GM23338 (cell line): Measurements from ENCODE around the gene RPS3A. TPM values are rescaled to one million over a fixed set of nuclear protein-coding genes. Genes with fewer than 3 reads are reported as not detected.

Experiments
- ATAC-seq: fragments of 200-7000 bp; cut with Tn5 transposase; 3 replicates; pipeline ENCODE4 v1.9.1; 2020
- DNase-seq: peaks from one replicate; pipeline ENCODE4 v3.0.0-alpha.2; 2015; ENCODE audit warnings: low spot score
- H2AFZ ChIP-seq: fragments of 200-600 bp; sonication (generic); 2 replicates; pipeline ENCODE4 v1.8.0; 2016; ENCODE audit warnings: antibody characterized with exemption, mild to moderate bottlenecking, moderate library complexity
- H3F3A ChIP-seq: fragments of 200-600 bp; sonication (generic); replicated peaks from 2 replicates; pipeline ENCODE4 v1.8.0; 2017; ENCODE audit warnings: antibody characterized with exemption, mixed run types, low read depth
- H3K27ac ChIP-seq: fragments of 200-600 bp; sonication (generic); 2 replicates; pipeline ENCODE4 v1.6.1; 2016; ENCODE audit warnings: low read depth
- H3K27me3 ChIP-seq: fragments of 200-600 bp; sonication (generic); 2 replicates; pipeline ENCODE4 v1.8.0; 2016; ENCODE audit warnings: mild to moderate bottlenecking, mixed run types, moderate library complexity; ENCODE audit not compliant: insufficient read depth
- H3K36me3 ChIP-seq: fragments of 200-600 bp; sonication (generic); 2 replicates; pipeline ENCODE4 v1.8.0; 2016; ENCODE audit warnings: mild to moderate bottlenecking; ENCODE audit not compliant: insufficient read depth
- H3K4me1 ChIP-seq: fragments of 200-600 bp; sonication (generic); 2 replicates; pipeline ENCODE4 v1.8.0; 2016; ENCODE audit warnings: mild to moderate bottlenecking, moderate library complexity; ENCODE audit not compliant: insufficient read depth
- H3K4me2 ChIP-seq: fragments of 200-600 bp; sonication (generic); 2 replicates; pipeline ENCODE4 v1.7.1; 2017; ENCODE audit warnings: mixed run types
- H3K4me3 ChIP-seq: fragments of 200-600 bp; sonication (generic); 2 replicates; pipeline ENCODE4 v1.6.1; 2016; ENCODE audit warnings: mixed run types
- H3K79me2 ChIP-seq: fragments of 200-600 bp; sonication (generic); replicated peaks from 2 replicates; pipeline ENCODE4 v1.8.0; 2017; ENCODE audit warnings: mild to moderate bottlenecking; ENCODE audit not compliant: insufficient read depth
- H3K9me2 ChIP-seq: fragments of 200-600 bp; sonication (generic); 2 replicates; pipeline ENCODE4 v1.8.0; 2017; ENCODE audit not compliant: insufficient read depth
- H4K20me1 ChIP-seq: fragments of 200-600 bp; sonication (generic); replicated peaks from 2 replicates; pipeline ENCODE4 v1.8.0; 2017; ENCODE audit warnings: mild to moderate bottlenecking; ENCODE audit not compliant: insufficient read depth
- H3K27ac Mint-ChIP-seq: 2 replicates; pipeline ENCODE4 v1.8.0; 2020; ENCODE audit warnings: inconsistent platforms, mild to moderate bottlenecking, moderate library complexity, mixed read lengths
- H3K27me3 Mint-ChIP-seq: 3 replicates; pipeline ENCODE4 v1.8.0; 2022; ENCODE audit warnings: low read depth, mild to moderate bottlenecking, moderate library complexity, mixed read lengths, inconsistent platforms; ENCODE audit not compliant: insufficient read depth, poor library complexity
- H3K36me3 Mint-ChIP-seq: 3 replicates; pipeline ENCODE4 v1.8.0; 2021; ENCODE audit warnings: low read depth, mild to moderate bottlenecking, inconsistent platforms, moderate library complexity, mixed read lengths
- H3K4me1 Mint-ChIP-seq: 3 replicates; pipeline ENCODE4 v1.8.0; 2020; ENCODE audit warnings: mild to moderate bottlenecking, inconsistent platforms, mixed read lengths
- H3K4me3 Mint-ChIP-seq: 3 replicates; pipeline ENCODE4 v1.8.0; 2021; ENCODE audit warnings: moderate library complexity, mild to moderate bottlenecking, inconsistent platforms, mixed read lengths
- H3K9me3 Mint-ChIP-seq: 3 replicates; pipeline ENCODE4 v1.8.0; 2020; ENCODE audit warnings: moderate library complexity, mild to moderate bottlenecking, inconsistent platforms, mixed read lengths
- CREB1 ChIP-seq: fragments of 250-450 bp; sonication (Bioruptor Pico); IDR thresholded peaks from 2 replicates; pipeline ENCODE4 v1.5.0; 2020; ENCODE audit warnings: low read depth, mild to moderate bottlenecking, moderate library complexity
- EZH2 ChIP-seq: fragments of 200-600 bp; sonication (generic); IDR thresholded peaks from one replicate; pipeline ENCODE4 v1.8.0; 2017; ENCODE audit warnings: antibody characterized with exemption, mild to moderate bottlenecking, low read depth; ENCODE audit not compliant: unreplicated experiment
- EZH2phosphoT487 ChIP-seq: fragments of 200-600 bp; sonication (generic); IDR thresholded peaks from one replicate; pipeline ENCODE4 v1.8.1; 2018; ENCODE audit warnings: antibody characterized with exemption; ENCODE audit not compliant: unreplicated experiment
- JUNB ChIP-seq: IDR thresholded peaks from one replicate; pipeline ENCODE4 v1.6.1; 2016; ENCODE audit warnings: antibody characterized with exemption; ENCODE audit not compliant: unreplicated experiment
- NANOG ChIP-seq: IDR thresholded peaks from 2 replicates; pipeline ENCODE4 v1.6.1; 2016; ENCODE audit warnings: antibody characterized with exemption, borderline replicate concordance
- POLR2AphosphoS5 ChIP-seq: IDR thresholded peaks from 2 replicates; pipeline ENCODE4 v1.6.1; 2016; ENCODE audit warnings: antibody characterized with exemption, low read depth
- ZNF114 ChIP-seq: fragments of 250-450 bp; sonication (Bioruptor Pico); IDR thresholded peaks from 2 replicates; pipeline ENCODE4 v1.5.0; 2020; ENCODE audit warnings: mild to moderate bottlenecking, moderate library complexity
- ZNF331 ChIP-seq: fragments of 250-450 bp; sonication (Bioruptor Pico); IDR thresholded peaks from 2 replicates; pipeline ENCODE4 v1.5.0; 2020; ENCODE audit warnings: low read depth, mild to moderate bottlenecking, moderate library complexity
- polyA plus RNA-seq: library from polyadenylated mRNA; unstranded; fragments of >200 nt; fragmentation: Nextera tagmentation; extraction: Ambion mirVana; gene quantifications from 2 replicates; pipeline ENCODE4 v1.2.1, GENCODE V29; 2016
- total RNA-seq: library from RNA; depleted of rRNA; stranded (reverse); fragments of >200 nt; shearing (Covaris generic); gene quantifications from 2 replicates; pipeline ENCODE4 v1.2.3, GENCODE V29; 2014
- TF ChIP-seq, protein P1 (sequence below): IDR thresholded peaks from 2 replicates; pipeline ENCODE4 v1.6.1; 2016; ENCODE audit warnings: antibody characterized with exemption
- TF ChIP-seq, protein P2 (sequence below): fragments of 250-450 bp; sonication (Bioruptor Pico); IDR thresholded peaks from 2 replicates; pipeline ENCODE4 v1.5.0; 2020; ENCODE audit warnings: mild to moderate bottlenecking, moderate library complexity
- TF ChIP-seq, protein P3 (sequence below): IDR thresholded peaks from one replicate; pipeline ENCODE4 v1.6.1; 2018; ENCODE audit warnings: antibody characterized with exemption; ENCODE audit not compliant: unreplicated experiment
- TF ChIP-seq, protein P4 (sequence below), 2 experiments: fragments of 200-600 bp in 1 of 2; sonication (generic) in 1 of 2; conservative IDR thresholded peaks; 2 replicates each; pipeline versions ENCODE4 v1.5.1 to v1.6.1; 2016 to 2017; ENCODE audit warnings: antibody characterized with exemption in 2 of 2, low read depth in 2 of 2, mild to moderate bottlenecking in 2 of 2, moderate library complexity in 1 of 2

The RPS3A gene
- total and polyA plus RNA-seq, 2 experiments from 2014 or later = 2,486 to 3,506 TPM

DNA sequence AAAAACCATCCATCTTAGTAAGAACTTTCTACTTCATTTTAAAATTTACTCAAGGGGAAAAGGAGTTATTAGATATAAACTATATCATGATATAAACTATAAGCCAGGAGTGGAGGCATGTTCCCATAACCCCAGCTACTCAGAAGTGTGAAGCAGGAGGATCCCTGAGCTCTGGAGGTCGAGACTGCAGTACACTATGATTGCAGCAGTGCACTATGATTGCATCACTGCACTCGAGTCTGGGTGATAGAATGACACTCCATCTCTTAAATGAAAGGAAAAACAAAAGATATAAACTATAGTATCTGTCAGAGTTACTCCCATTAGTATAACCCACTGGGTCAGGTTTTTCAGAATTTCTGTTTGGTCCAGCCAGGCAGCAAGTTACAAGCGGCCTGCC is 47.6 kb downstream of the RPS3A start (continued):
- TF ChIP-seq, protein P1, sequence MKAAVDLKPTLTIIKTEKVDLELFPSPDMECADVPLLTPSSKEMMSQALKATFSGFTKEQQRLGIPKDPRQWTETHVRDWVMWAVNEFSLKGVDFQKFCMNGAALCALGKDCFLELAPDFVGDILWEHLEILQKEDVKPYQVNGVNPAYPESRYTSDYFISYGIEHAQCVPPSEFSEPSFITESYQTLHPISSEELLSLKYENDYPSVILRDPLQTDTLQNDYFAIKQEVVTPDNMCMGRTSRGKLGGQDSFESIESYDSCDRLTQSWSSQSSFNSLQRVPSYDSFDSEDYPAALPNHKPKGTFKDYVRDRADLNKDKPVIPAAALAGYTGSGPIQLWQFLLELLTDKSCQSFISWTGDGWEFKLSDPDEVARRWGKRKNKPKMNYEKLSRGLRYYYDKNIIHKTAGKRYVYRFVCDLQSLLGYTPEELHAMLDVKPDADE = no peak
- TF ChIP-seq, protein P2, sequence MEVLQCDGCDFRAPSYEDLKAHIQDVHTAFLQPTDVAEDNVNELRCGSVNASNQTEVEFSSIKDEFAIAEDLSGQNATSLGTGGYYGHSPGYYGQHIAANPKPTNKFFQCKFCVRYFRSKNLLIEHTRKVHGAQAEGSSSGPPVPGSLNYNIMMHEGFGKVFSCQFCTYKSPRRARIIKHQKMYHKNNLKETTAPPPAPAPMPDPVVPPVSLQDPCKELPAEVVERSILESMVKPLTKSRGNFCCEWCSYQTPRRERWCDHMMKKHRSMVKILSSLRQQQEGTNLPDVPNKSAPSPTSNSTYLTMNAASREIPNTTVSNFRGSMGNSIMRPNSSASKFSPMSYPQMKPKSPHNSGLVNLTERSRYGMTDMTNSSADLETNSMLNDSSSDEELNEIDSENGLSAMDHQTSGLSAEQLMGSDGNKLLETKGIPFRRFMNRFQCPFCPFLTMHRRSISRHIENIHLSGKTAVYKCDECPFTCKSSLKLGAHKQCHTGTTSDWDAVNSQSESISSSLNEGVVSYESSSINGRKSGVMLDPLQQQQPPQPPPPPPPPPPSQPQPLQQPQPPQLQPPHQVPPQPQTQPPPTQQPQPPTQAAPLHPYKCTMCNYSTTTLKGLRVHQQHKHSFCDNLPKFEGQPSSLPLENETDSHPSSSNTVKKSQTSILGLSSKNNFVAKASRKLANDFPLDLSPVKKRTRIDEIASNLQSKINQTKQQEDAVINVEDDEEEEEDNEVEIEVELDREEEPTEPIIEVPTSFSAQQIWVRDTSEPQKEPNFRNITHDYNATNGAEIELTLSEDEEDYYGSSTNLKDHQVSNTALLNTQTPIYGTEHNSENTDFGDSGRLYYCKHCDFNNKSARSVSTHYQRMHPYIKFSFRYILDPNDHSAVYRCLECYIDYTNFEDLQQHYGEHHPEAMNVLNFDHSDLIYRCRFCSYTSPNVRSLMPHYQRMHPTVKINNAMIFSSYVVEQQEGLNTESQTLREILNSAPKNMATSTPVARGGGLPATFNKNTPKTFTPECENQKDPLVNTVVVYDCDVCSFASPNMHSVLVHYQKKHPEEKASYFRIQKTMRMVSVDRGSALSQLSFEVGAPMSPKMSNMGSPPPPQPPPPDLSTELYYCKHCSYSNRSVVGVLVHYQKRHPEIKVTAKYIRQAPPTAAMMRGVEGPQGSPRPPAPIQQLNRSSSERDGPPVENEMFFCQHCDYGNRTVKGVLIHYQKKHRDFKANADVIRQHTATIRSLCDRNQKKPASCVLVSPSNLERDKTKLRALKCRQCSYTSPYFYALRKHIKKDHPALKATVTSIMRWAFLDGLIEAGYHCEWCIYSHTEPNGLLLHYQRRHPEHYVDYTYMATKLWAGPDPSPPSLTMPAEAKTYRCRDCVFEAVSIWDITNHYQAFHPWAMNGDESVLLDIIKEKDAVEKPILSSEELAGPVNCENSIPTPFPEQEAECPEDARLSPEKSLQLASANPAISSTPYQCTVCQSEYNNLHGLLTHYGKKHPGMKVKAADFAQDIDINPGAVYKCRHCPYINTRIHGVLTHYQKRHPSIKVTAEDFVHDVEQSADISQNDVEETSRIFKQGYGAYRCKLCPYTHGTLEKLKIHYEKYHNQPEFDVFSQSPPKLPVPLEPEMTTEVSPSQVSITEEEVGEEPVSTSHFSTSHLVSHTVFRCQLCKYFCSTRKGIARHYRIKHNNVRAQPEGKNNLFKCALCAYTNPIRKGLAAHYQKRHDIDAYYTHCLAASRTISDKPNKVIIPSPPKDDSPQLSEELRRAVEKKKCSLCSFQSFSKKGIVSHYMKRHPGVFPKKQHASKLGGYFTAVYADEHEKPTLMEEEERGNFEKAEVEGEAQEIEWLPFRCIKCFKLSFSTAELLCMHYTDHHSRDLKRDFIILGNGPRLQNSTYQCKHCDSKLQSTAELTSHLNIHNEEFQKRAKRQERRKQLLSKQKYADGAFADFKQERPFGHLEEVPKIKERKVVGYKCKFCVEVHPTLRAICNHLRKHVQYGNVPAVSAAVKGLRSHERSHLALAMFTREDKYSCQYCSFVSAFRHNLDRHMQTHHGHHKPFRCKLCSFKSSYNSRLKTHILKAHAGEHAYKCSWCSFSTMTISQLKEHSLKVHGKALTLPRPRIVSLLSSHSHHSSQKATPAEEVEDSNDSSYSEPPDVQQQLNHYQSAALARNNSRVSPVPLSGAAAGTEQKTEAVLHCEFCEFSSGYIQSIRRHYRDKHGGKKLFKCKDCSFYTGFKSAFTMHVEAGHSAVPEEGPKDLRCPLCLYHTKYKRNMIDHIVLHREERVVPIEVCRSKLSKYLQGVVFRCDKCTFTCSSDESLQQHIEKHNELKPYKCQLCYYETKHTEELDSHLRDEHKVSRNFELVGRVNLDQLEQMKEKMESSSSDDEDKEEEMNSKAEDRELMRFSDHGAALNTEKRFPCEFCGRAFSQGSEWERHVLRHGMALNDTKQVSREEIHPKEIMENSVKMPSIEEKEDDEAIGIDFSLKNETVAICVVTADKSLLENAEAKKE (CRISPR knock-in tag) = no peak

DNA sequence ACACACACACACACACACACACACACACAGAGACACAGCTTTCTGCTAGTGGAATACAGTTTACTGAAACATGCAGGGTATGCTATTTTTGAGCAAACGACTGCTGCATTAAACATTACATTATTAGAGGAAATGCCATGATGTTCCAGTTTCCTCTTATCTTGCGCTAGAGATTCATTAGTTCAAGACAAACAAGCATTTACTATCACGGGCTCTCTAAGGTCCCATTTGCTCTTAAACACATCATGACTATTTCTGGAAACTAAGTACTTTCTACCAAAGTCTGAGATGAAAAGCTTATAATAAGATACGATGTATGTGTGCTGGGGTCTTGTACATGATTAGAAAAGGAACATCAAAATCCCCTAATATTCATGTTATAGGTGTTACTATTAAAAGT is 48.8 kb downstream of the RPS3A start:
- Histone ChIP-seq H3K27ac (0 out of 2 replicates have a peak overlapping the region, but pooled peaks have one; percentile 16), H3K4me2 (no peak overlapping the region), H3K36me3 (peaks cover 16% of the 10 kb centered on the region; the same call in 1 of the 2 replicates), H3F3A (no peaks in the 10 kb centered on the region), H3K9me2 (no peaks in the 10 kb centered on the region), H3K27me3 (no peaks in the 10 kb centered on the region), H2AFZ (no peak overlapping the region), H4K20me1 (no peaks in the 10 kb centered on the region), H3K79me2 (no peaks in the 10 kb centered on the region), H3K4me3 (no peak overlapping the region), H3K4me1 (peaks cover 8% of the 10 kb centered on the region; the same call in 1 of the 2 replicates)
- DNase-seq (no peak), ATAC-seq (no peak)
- H3K4me3 Mint-ChIP-seq = no peak overlapping the region
- no peaks in the 10 kb centered on the region for H3K9me3 Mint-ChIP-seq
- H3K27me3 Mint-ChIP-seq = peaks cover 3% of the 10 kb centered on the region
- peaks cover 26% of the 10 kb centered on the region for H3K36me3 Mint-ChIP-seq
- peaks cover 2% of the 10 kb centered on the region; the same call in 2 of the 3 replicates for H3K4me1 Mint-ChIP-seq
- H3K27ac Mint-ChIP-seq = peak overlapping the region; percentile 45; the same call in 1 of the 2 replicates
- TF ChIP-seq EZH2 (no peak), NANOG (no peak), EZH2phosphoT487 (no peak), ZNF114 (CRISPR knock-in tag) (no peak), JUNB (no peak), POLR2AphosphoS5 (no peak), ZNF331 (CRISPR knock-in tag) (no peak), CREB1 (CRISPR knock-in tag) (no peak)
- TF ChIP-seq, protein P3, sequence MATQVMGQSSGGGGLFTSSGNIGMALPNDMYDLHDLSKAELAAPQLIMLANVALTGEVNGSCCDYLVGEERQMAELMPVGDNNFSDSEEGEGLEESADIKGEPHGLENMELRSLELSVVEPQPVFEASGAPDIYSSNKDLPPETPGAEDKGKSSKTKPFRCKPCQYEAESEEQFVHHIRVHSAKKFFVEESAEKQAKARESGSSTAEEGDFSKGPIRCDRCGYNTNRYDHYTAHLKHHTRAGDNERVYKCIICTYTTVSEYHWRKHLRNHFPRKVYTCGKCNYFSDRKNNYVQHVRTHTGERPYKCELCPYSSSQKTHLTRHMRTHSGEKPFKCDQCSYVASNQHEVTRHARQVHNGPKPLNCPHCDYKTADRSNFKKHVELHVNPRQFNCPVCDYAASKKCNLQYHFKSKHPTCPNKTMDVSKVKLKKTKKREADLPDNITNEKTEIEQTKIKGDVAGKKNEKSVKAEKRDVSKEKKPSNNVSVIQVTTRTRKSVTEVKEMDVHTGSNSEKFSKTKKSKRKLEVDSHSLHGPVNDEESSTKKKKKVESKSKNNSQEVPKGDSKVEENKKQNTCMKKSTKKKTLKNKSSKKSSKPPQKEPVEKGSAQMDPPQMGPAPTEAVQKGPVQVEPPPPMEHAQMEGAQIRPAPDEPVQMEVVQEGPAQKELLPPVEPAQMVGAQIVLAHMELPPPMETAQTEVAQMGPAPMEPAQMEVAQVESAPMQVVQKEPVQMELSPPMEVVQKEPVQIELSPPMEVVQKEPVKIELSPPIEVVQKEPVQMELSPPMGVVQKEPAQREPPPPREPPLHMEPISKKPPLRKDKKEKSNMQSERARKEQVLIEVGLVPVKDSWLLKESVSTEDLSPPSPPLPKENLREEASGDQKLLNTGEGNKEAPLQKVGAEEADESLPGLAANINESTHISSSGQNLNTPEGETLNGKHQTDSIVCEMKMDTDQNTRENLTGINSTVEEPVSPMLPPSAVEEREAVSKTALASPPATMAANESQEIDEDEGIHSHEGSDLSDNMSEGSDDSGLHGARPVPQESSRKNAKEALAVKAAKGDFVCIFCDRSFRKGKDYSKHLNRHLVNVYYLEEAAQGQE = no peak
- TF ChIP-seq, protein P4, sequence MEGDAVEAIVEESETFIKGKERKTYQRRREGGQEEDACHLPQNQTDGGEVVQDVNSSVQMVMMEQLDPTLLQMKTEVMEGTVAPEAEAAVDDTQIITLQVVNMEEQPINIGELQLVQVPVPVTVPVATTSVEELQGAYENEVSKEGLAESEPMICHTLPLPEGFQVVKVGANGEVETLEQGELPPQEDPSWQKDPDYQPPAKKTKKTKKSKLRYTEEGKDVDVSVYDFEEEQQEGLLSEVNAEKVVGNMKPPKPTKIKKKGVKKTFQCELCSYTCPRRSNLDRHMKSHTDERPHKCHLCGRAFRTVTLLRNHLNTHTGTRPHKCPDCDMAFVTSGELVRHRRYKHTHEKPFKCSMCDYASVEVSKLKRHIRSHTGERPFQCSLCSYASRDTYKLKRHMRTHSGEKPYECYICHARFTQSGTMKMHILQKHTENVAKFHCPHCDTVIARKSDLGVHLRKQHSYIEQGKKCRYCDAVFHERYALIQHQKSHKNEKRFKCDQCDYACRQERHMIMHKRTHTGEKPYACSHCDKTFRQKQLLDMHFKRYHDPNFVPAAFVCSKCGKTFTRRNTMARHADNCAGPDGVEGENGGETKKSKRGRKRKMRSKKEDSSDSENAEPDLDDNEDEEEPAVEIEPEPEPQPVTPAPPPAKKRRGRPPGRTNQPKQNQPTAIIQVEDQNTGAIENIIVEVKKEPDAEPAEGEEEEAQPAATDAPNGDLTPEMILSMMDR (conservative IDR thresholded peaks at IDR 0.05; ENCODE audit: low read depth in 2 of 2) = no peak
